Amygdala (tissue), 56 donors: ENCODE results near the gene NRXN3.
A peak's percentile ranks its signal among the peaks of the same experiment; 100 is the strongest.

Experiments used
- DNase-seq, 56 donors: peaks; one replicate each; lab custom pipeline; 2025; lab: John Stamatoyannopoulos, UW

NRXN3 gene

GRCh38 chr14:79468486-79468885 is 1298.3 kb downstream of the NRXN3 start:
- no peak for DNase-seq

DNA sequence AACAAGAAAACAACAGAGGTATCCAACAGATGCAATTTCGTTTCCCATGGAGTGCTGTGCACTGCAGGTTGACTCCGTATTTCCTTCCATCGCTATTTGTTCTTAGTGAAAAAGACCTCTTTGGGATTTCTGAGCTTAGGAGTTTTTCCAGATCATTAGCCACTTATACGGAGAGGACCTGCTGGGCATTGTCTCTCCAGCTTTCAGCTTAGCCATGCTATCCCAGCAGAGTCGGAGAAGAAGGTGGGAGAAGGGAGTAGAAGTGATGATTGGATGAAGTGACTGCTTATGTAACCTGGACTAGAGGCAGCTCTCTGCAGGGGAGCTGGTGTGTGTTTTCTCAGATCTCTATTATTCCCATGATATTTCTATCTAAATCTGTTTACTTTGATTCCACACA is 1303.5 kb downstream of the NRXN3 start:
- DNase-seq: no peak

DNA sequence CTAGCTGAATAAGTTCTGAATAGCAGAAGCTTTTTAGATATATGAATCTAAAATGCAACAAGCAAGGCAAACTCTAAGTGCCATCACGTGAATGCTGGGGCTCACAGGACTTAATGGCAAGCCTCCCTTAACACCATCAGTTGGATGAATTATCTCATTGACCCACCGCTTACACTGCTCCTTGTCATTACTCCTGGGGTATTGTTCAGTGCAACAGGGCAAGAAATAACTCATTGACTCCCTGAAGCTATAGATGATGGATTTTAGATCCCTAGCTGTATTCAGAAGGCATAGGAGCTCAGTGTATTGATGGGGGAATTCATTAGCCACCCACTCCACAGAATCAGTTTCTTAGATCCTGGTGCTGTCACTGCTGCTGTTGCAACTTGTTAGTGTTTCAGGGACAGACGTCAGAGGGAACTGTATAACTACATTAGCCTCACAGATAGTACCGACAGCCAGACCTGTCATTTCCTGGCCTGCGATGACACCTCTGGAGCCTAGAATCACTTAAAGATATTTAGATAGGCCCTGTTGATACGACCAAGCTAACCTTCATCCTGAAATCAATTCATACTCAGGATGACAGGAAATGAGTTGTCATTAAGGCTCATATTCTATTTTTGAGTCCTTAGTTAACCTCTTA is 1305.8 kb downstream of the NRXN3 start:
- DNase-seq: no peak

DNA sequence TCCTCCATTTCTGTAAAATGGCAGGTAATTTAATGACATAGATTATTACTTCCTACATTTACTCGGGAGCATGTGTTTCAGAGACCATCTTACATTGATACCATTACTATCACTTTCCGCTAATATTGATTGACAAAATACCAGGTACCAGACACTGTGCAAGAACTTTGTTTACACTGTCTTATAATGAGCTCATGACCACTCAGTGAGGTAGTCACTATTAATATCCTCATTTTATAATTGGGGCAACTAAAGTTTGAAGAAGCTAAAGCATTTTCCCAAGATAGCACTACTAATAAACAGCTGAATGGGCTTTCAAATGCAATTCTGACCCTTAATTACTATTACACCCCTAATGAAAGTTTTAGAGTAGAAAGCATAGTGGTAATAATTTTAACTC is 1306.4 kb downstream of the NRXN3 start:
- DNase-seq: no peak

- no peak for DNase-seq
Observed at GRCh38 chr14:79480212-79480611, 1310.0 kb downstream of the NRXN3 start.

DNA sequence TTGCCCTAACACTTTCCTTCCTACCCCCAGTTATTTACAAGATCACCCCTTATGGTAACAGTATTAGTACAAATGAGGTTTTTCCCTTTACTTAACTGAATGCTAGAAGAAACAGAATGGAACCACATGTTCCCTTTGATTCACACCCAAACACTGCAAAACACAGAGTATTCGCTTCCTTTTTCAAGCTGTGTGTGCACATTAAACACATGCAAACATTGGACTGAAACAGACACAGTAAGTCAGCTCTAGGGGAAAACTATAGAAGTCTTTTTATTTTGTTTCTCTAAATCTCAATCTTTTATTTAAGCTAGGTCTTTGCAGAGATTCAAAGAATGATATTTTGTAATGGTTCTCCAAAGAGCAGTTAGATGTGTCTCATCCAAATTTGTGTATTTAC is 1312.7 kb downstream of the NRXN3 start:
- no peak for DNase-seq

DNA sequence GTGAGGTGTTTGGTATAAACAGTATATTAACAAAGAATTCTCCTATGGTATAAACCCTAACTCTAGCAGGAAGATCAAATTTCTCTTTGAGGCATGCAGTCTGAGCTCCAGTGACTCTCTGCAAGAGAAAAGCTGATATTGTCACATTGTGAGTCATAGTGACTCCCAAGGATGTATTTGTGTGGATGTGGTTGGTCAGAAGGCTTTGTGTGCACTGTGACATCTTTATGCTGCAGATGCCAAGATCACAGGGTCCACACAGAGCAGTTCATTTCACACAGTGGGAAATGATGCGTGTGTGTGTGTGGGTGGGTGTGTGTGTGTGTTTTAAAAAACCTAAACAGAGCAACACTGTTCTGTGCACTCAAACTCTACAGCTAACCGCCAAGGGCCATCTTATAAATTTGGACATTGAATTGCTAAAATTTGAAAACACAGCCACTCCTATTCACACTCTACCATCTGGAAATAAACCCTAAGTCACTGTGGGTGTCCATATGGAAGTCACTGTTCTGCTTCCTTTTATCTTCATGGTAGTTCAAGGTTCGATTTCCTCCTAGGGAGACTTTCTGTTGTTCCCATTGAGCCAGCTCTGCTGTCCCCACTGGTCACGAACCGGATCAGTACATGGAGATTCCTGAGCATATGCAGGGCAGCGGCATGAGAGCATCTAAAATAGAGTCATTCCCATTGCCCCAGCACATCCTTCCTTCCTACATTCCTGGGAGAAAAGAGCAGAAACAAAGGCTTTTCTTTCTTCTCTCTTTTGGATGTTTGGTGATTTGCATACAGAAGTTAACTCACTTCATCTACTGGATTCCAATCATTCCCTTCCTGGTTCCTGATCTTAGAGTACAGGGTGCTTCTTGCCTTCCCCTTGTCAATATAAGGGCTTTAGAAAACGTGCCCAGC is 1313.6 kb downstream of the NRXN3 start:
- DNase-seq: peak in 1 of 56 donors; percentile 4

- no peak for DNase-seq
Observed at GRCh38 chr14:79487632-79488031, 1317.5 kb downstream of the NRXN3 start.

- DNase-seq: no peak
Observed at GRCh38 chr14:79491161-79491560, 1321.0 kb downstream of the NRXN3 start.

GRCh38 chr14:79493081-79493645 is 1323.0 kb downstream of the NRXN3 start:
- no peak for DNase-seq

DNA sequence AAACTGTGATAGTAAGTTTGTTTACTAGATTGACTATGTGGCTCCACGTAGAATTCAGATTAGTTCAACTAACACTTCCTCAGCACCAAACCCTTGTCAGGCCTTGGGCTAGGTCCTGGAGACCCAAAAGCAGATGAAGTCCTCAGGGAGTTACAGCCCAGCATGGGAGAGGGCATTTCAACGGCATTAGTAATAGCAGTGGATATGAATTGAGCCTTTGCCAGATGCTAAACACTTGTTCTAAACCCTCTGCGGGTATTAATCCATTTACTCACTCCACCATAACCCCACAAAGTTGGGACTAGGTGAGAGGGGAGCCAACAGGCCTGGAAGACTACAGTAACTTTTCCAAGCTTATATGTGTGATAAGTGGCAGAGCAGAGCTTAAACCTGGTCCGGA is 1326.5 kb downstream of the NRXN3 start:
- no peak for DNase-seq

GRCh38 chr14:79500489-79500888 is 1330.3 kb downstream of the NRXN3 start:
- DNase-seq: no peak

GRCh38 chr14:79502136-79502750 is 1332.1 kb downstream of the NRXN3 start:
- no peak for DNase-seq

- DNase-seq: no peak
Observed at GRCh38 chr14:79502751-79503148, 1332.6 kb downstream of the NRXN3 start.

- DNase-seq: no peak
Observed at GRCh38 chr14:79510659-79511058, 1340.5 kb downstream of the NRXN3 start.

GRCh38 chr14:79511146-79511545 is 1341.0 kb downstream of the NRXN3 start:
- no peak for DNase-seq

- DNase-seq: no peak
Observed at GRCh38 chr14:79513446-79513845, 1343.3 kb downstream of the NRXN3 start.

DNA sequence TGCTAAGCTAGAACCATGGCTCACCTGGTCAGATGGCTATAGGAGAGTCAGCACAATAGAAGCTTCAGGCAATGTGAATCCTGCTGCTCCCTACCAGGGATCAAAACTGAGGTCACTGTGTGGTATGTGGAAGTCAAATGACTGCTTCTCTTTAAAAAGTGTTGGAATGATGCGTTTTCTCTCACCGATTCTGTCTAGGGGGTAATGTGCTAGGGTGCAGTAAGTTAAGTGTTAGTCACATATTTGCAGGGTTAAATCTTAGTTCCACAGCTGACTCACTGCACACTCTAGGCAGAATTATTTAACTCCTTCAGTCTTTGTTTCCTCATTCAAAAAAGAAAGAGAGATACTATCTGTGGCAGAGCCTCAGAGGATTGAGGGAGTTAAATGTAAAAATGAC is 1344.5 kb downstream of the NRXN3 start:
- no peak for DNase-seq

DNA sequence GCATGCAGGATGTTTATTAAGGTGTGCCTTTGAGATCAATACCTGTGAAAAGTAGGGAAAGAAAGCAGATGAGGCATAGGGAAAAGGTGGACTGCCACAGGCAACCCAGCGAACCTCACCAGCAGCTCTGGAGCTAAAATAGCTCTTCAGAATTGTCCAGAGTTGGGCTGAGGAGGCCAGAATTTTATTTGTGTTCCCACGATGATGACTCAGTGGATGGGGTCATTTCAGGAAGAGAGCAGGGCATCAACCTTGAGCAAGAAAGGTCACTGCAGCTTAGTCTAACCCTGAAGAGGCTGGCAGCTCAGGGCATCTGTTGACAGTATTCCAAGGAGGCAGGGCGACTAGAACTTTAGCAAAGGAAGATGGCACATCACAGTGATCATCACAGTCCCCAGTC is 1345.0 kb downstream of the NRXN3 start:
- DNase-seq: no peak

DNA sequence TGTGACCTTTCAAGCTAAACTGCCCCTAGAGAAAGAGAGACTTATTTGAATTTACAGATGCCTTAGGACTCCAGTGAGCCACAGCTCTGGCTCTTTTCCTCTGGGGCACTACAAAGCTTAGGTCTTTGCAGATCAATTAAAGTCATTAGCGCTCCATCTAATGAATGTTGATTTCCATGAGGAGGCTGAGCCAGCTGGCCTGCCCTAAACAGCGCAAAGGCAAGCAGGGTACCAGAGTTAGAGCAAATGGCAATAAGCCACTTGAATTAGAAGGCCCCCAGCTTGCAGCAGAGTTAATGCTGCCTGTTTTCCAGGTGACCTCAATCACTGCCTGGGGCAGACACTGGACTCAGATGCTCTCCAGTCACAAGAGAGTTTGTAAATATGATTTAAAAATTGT is 1345.8 kb downstream of the NRXN3 start:
- no peak for DNase-seq

DNA sequence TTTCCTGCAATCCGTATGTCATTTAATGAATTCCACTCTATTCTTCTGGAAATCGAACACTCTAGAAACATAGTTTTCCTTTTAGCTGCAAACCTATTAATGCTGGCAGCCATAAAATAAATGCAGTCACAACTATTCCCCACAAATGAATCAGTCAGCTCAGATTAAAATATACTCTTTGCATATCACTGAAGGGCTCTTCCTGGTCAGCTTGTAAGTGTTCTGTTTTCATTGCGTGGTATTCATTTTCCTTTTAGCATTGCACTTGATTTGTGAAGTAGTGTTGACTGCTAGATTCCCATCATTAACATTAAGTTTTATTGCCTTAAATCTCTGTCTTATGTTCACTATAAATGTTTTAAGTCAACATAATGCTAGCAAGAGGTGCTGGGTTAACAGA is 1355.2 kb downstream of the NRXN3 start:
- no peak for DNase-seq
